K562 (cell line): ENCODE measurements around the gene GGTLC2. TPM values are rescaled to one million over a fixed set of nuclear protein-coding genes. Genes with fewer than 3 reads are reported as not detected.
"Not testable (repeated sequence)": the region's sequence is repeated elsewhere in the genome, so short reads cannot be mapped to it uniquely, and the experiment has no call there.

ENCODE experiments used
- ATAC-seq: fragments of 200-7000 bp; cut with Tn5 transposase; 3 replicates; pipeline ENCODE4 v1.9.1; 2020; ENCODE audit warnings: moderate library complexity
- BruUV-seq: library from RNA; stranded (reverse); fragments of 400-500 nt; replicated peaks from 2 replicates; lab custom pipeline; 2021; lab: Mats Ljungman, UMichigan
- CTCF ChIA-PET: fragments of 300-600 bp; formaldehyde crosslinking; extraction: SDS; loops from one replicate; lab custom pipeline; 2021; ENCODE audit warnings: low intra/inter-chr PET ratio; lab: Yijun Ruan, JAX
- POLR2A ChIA-PET: fragments of 300-600, 350-650 bp; sonication (Branson Sonifier 250); formaldehyde crosslinking; extraction: SDS; loops from one replicate; lab custom pipeline; 2021; ENCODE audit warnings: antibody characterized with exemption, inconsistent platforms; lab: Yijun Ruan, JAX
- DNase-seq, 4 experiments: peaks; one replicate each; pipeline versions ENCODE4 v3.0.0 to v3.0.0-alpha.2; 2011 to 2018; ENCODE audit warnings: low spot score in 3 of 4, mixed read lengths in 3 of 4; ENCODE audit errors: extremely low read depth in 1 of 4
- FAIRE-seq: peaks from 2 replicates; lab custom pipeline; 2011; peaks lifted over from hg19 to GRCh38; lab: Jason Lieb, UNC
- H2AFZ ChIP-seq: 2 replicates; pipeline ENCODE4 v1.6.0; 2011; ENCODE audit warnings: low read depth, low read length, control low read depth, inconsistent platforms
- H3K27ac ChIP-seq: fragments of 200-600 bp; 3 replicates; pipeline ENCODE4 v1.8.0; 2011; ENCODE audit warnings: low read depth, mild to moderate bottlenecking, control low read depth, inconsistent platforms, low read length, moderate library complexity, mixed read lengths; ENCODE audit errors: extremely low read depth
- H3K27me3 ChIP-seq, 2 experiments: fragments of 300-600 bp in 1 of 2; 2 replicates in 1 of 2; 3 replicates in 1 of 2; pipeline versions ENCODE4 v1.6.0 to v1.8.0; 2011; ENCODE audit warnings: inconsistent platforms in 2 of 2, low read length in 2 of 2, mild to moderate bottlenecking in 1 of 2, mixed read lengths in 1 of 2, moderate library complexity in 1 of 2; ENCODE audit not compliant: control insufficient read depth in 2 of 2, insufficient read depth in 2 of 2
- H3K36me3 ChIP-seq: fragments of 300-600 bp; 3 replicates; pipeline ENCODE4 v1.8.0; 2011; ENCODE audit warnings: mild to moderate bottlenecking, low read length, inconsistent platforms; ENCODE audit not compliant: control insufficient read depth, insufficient read depth
- H3K4me1 ChIP-seq, 2 experiments: fragments of 200-600 bp in 1 of 2; replicated peaks in 1 of 2; 2 replicates in 1 of 2; 3 replicates in 1 of 2; pipeline versions ENCODE4 v1.5.1 to v1.8.0; 2011; ENCODE audit warnings: inconsistent platforms in 2 of 2, low read length in 2 of 2, mild to moderate bottlenecking in 1 of 2, mixed read lengths in 1 of 2, moderate library complexity in 1 of 2; ENCODE audit not compliant: control insufficient read depth in 2 of 2, insufficient read depth in 2 of 2
- H3K4me2 ChIP-seq: 2 replicates; pipeline ENCODE4 v1.6.1; 2011; ENCODE audit warnings: low read length, control low read depth, inconsistent platforms, mixed read lengths; ENCODE audit not compliant: insufficient read depth
- H3K4me3 ChIP-seq: fragments of 200-600 bp; sonication (generic), shearing (Covaris generic); 2 replicates; pipeline ENCODE4 v1.5.1; 2016; ENCODE audit warnings: control low read depth, inconsistent platforms
- H3K79me2 ChIP-seq: fragments of 200-600 bp; 3 replicates; pipeline ENCODE4 v1.8.0; 2011; ENCODE audit warnings: low read length, inconsistent platforms; ENCODE audit not compliant: control insufficient read depth, insufficient read depth
- H3K9ac ChIP-seq, 2 experiments: 2 replicates each; pipeline versions ENCODE4 v1.6.0 to v1.6.1; 2011; ENCODE audit warnings: low read depth in 2 of 2, low read length in 2 of 2, control low read depth in 1 of 2, inconsistent platforms in 1 of 2, mild to moderate bottlenecking in 1 of 2, mixed read lengths in 1 of 2; ENCODE audit not compliant: insufficient read depth in 1 of 2
- H3K9me1 ChIP-seq: one replicate; pipeline ENCODE4 v1.6.0; 2011; ENCODE audit warnings: inconsistent platforms, mild to moderate bottlenecking, low read length, moderate library complexity; ENCODE audit not compliant: control insufficient read depth, insufficient read depth
- H3K9me3 ChIP-seq: replicated peaks from 2 replicates; pipeline ENCODE4 v1.5.1; 2011; ENCODE audit warnings: low read depth, low read length, inconsistent platforms; ENCODE audit not compliant: control insufficient read depth, insufficient read depth
- H4K20me1 ChIP-seq: replicated peaks from 2 replicates; pipeline ENCODE4 v1.6.1; 2011; ENCODE audit warnings: low read length, inconsistent platforms, mixed read lengths; ENCODE audit not compliant: control insufficient read depth, insufficient read depth
- ATF3 ChIP-seq, 2 experiments: fragments of 450-650 bp in 1 of 2; sonication (generic) in 1 of 2; formaldehyde crosslinking in 1 of 2; IDR thresholded peaks in 1 of 2; conservative IDR thresholded peaks in 1 of 2; 2 replicates each; pipeline versions ENCODE4 v1.6.1 to v1.8.1; 2016 to 2023; ENCODE audit warnings: mild to moderate bottlenecking in 2 of 2, moderate library complexity in 2 of 2, inconsistent platforms in 1 of 2, missing genetic modification reagents in 1 of 2
- E2F1 ChIP-seq: sonication (generic); formaldehyde crosslinking; IDR thresholded peaks from 2 replicates; pipeline ENCODE4 v1.8.1; 2023; ENCODE audit warnings: mild to moderate bottlenecking, missing genetic modification reagents, moderate library complexity
- HMGXB4 ChIP-seq: sonication (generic); formaldehyde crosslinking; IDR thresholded peaks from 2 replicates; pipeline ENCODE4 v1.8.1; 2023; ENCODE audit warnings: mild to moderate bottlenecking, missing genetic modification reagents
- MYNN ChIP-seq, 2 experiments: sonication (generic); formaldehyde crosslinking in 1 of 2; IDR thresholded peaks; 2 replicates each; pipeline versions ENCODE4 v1.5.0 to v1.6.1; 2016 to 2020; ENCODE audit warnings: antibody characterized with exemption in 1 of 2, missing genetic modification reagents in 1 of 2
- STAT6 ChIP-seq: sonication (generic); formaldehyde crosslinking; IDR thresholded peaks from 2 replicates; pipeline ENCODE4 v1.8.1; 2023; ENCODE audit warnings: mild to moderate bottlenecking, missing genetic modification reagents
- USF2 ChIP-seq: sonication (generic); formaldehyde crosslinking; IDR thresholded peaks from 2 replicates; pipeline ENCODE4 v1.5.0; 2020; ENCODE audit warnings: missing genetic modification reagents
- ZNF184 ChIP-seq: sonication (generic); formaldehyde crosslinking; IDR thresholded peaks from 2 replicates; pipeline ENCODE4 v1.5.0; 2020; ENCODE audit warnings: missing genetic modification reagents
- ZNF639 ChIP-seq, 2 experiments: fragments of 200-800 bp in 1 of 2; sonication (Bioruptor generic) in 1 of 2; sonication (generic) in 1 of 2; formaldehyde crosslinking in 1 of 2; IDR thresholded peaks in 1 of 2; conservative IDR thresholded peaks in 1 of 2; 2 replicates each; pipeline versions ENCODE4 v1.5.0 to v1.6.1; 2016 to 2020; ENCODE audit warnings: missing compliant biosample characterization in 1 of 2, missing genetic modification characterization in 1 of 2, missing genetic modification reagents in 1 of 2
- WGBS: fragments of 100-300 bp; shearing (Covaris generic); methylation state at CpG from one replicate; pipeline ENCODE4 v1.1.6; 2016; ENCODE audit warnings: low coverage, mixed read lengths; ENCODE audit not compliant: insufficient coverage; ENCODE audit errors: missing lambda C conversion rate; 5-methylcytosine and 5-hydroxymethylcytosine counted together
- in situ Hi-C: fragments of 300-500 bp; cut with MboI; formaldehyde crosslinking; loops from 4 replicates; pipeline ENCODE4 v1.15.0; 2018; ENCODE audit warnings: inconsistent platforms, mixed read lengths
- intact Hi-C: fragments of 100-400 bp; cut with micrococcal nuclease; formaldehyde crosslinking; loops from 2 replicates; pipeline ENCODE4 v1.14.2; 2022
- polyA plus RNA-seq, 8 experiments: library from polyadenylated mRNA; depleted of rRNA in 4 of 8; stranded (reverse) in 5 of 8; unstranded in 3 of 8; fragments of >200 nt; fragmentation: Nextera tagmentation in 2 of 8; fragmentation: Illumina TruSeq in 1 of 8; extraction: Ambion mirVana in 2 of 8; extraction: Trizol in 1 of 8; gene quantifications; 2 replicates each; pipeline versions ENCODE4 v1.2.1 to v1.2.3, GENCODE V29; 2011 to 2014; ENCODE audit warnings: inconsistent platforms in 1 of 8, missing spikeins in 1 of 8
- total RNA-seq, 7 experiments: library from RNA; depleted of rRNA in 6 of 7; stranded (reverse); fragments of >200 nt in 6 of 7; fragmentation: Illumina TruSeq in 2 of 7; extraction: Trizol in 2 of 7; gene quantifications; 2 replicates each; pipeline versions ENCODE4 v1.2.1 to v1.2.3, GENCODE V29; 2011 to 2021; ENCODE audit warnings: low replicate concordance in 1 of 7

GGTLC2 gene
- total and polyA plus RNA-seq, 9 of the 15 experiments (the other 6 are each of a cell fraction or from before 2014, with no cell fraction given): not detected

GRCh38 chr22:22608022-22608421 lies 36.4 kb upstream of the GGTLC2 start:
- H2AFZ ChIP-seq; BruUV-seq; TF ChIP-seq MYNN, ATF3 (IDR thresholded peaks at IDR 0.05): not testable (repeated sequence)
- intact Hi-C loops: loop anchor here (10.0 kb wide), 1 partner anchor 63 kb away; no protein-coding TSS in a partner anchor
- TF ChIP-seq ZNF639 (CRISPR knock-in tag; conservative IDR thresholded peaks at IDR 0.05 in 1 of 2, IDR thresholded peaks at IDR 0.05 in 1 of 2) (0 out of 4 replicates have a peak, but pooled peaks of 1 of the 2 experiments have one; percentile 66), STAT6 (0 out of 2 replicates have a peak, but pooled peaks have one; percentile 58), USF2 (CRISPR knock-in tag) (peak; percentile 30), MYNN (CRISPR knock-in tag; IDR thresholded peaks at IDR 0.05) (peak; percentile 79), ZNF184 (peak; percentile 51; the same call in 1 of the 2 replicates), HMGXB4 (CRISPR knock-in tag) (0 out of 2 replicates have a peak, but pooled peaks have one; percentile 64), E2F1 (CRISPR knock-in tag) (peak; percentile 40; the same call in 1 of the 2 replicates), ATF3 (CRISPR knock-in tag; conservative IDR thresholded peaks at IDR 0.05) (peak; percentile 71)

More at GRCh38 chr22:22608022-22608421, 36.4 kb upstream of the GGTLC2 start:
- ChIA-PET POLR2A (interaction anchor here (0.6 to 4.3 kb wide), 7 partner anchors 9 to 88 kb away, joined by 3 to 23 read pairs (median 4); no protein-coding TSS in a partner anchor), CTCF (interaction anchor here (1.0 kb wide), 1 partner anchor 161 kb away, joined by 3 read pairs; no protein-coding TSS in a partner anchor)
- in situ Hi-C loops, H3K9ac ChIP-seq, H3K9me3 ChIP-seq, H3K27ac ChIP-seq, DNase-seq, H3K9me1 ChIP-seq, H3K4me1 ChIP-seq, H3K4me3 ChIP-seq, H3K79me2 ChIP-seq, ATAC-seq, H3K36me3 ChIP-seq, FAIRE-seq, H3K4me2 ChIP-seq: not testable (repeated sequence)
- Histone ChIP-seq H4K20me1 (peaks cover 20% of the 10 kb centered on the region), H3K27me3 (peaks cover 48 to 53% of the 10 kb centered on the region in 2 experiments)
- WGBS: under 1% methylated on average over 3 of the region's 3 CpGs
